ENCODE data around the gene C16orf90. TPM values are rescaled to one million over a fixed set of nuclear protein-coding genes. Genes with fewer than 3 reads are reported as not detected.
"Not testable (repeated sequence)": the region's sequence is repeated elsewhere in the genome, so short reads cannot be mapped to it uniquely, and the experiment has no call there.

The C16orf90 gene
- total RNA-seq, 2 experiments from 2014 or later = not detected

GRCh38 chr16:3529175-3529574, 33.9 kb upstream of the C16orf90 start:
- POLR2A ChIA-PET = no interaction called here
- TF ChIP-seq CTCF (conservative IDR thresholded peaks at IDR 0.05; ENCODE audit: low read length) = no peak
- no peak for TF ChIP-seq EZH2phosphoT487 (IDR thresholded peaks at IDR 0.05; ENCODE audit: borderline replicate concordance, low read depth, low read length)
- no peak overlapping the region for H3K4me2 ChIP-seq (ENCODE audit: low read length)
- no peaks in the 10 kb centered on the region for H4K20me1 ChIP-seq (ENCODE audit: insufficient read depth, low read length)
- H3K9me3 ChIP-seq (ENCODE audit: low read length) = no peaks in the 10 kb centered on the region
- H3K79me2 ChIP-seq (ENCODE audit: insufficient read depth, low read depth, low read length) = no peaks in the 10 kb centered on the region
- H2AFZ ChIP-seq (ENCODE audit: low read length) = no peak overlapping the region
- H3K27ac ChIP-seq (ENCODE audit: low read depth, low read length, poor library complexity, severe bottlenecking) = no peak overlapping the region
- no peak overlapping the region for H3K4me3 ChIP-seq (ENCODE audit: low read depth, low read length, poor library complexity, severe bottlenecking)
- H3K36me3 ChIP-seq (ENCODE audit: insufficient read depth, low read length) = no peaks in the 10 kb centered on the region; the same call in 1 of the 2 replicates
- intact Hi-C loops (cut with micrococcal nuclease; ENCODE audit: unreplicated experiment) = loop anchor here (5.0 kb wide), 2 partner anchors 58 to 138 kb away; no protein-coding TSS in a partner anchor
- CTCF ChIA-PET (ENCODE audit: unreplicated experiment) = no interaction called here
- no TSS peak for BruUV-seq (replicated peaks)
- peaks cover 33% of the 10 kb centered on the region for H3K4me1 ChIP-seq (ENCODE audit: insufficient read depth, low read length, poor library complexity, severe bottlenecking)
- no peak for DNase-seq (ENCODE audit: low spot score)
- H3K9me2 ChIP-seq (ENCODE audit: insufficient read depth, low read length) = no peaks in the 10 kb centered on the region

GRCh38 chr16:3528406-3528805, 33.1 kb upstream of the C16orf90 start:
- no peaks in the 10 kb centered on the region for H4K20me1 ChIP-seq (ENCODE audit: insufficient read depth, low read length)
- CTCF ChIA-PET (ENCODE audit: unreplicated experiment) = no interaction called here
- no peak for DNase-seq (ENCODE audit: low spot score)
- no peak overlapping the region for H2AFZ ChIP-seq (ENCODE audit: low read length)
- H3K79me2 ChIP-seq (ENCODE audit: insufficient read depth, low read depth, low read length) = no peaks in the 10 kb centered on the region
- H3K4me1 ChIP-seq (ENCODE audit: insufficient read depth, low read length, poor library complexity, severe bottlenecking) = peaks cover 33% of the 10 kb centered on the region
- peak overlapping the region; percentile 7 for H3K27ac ChIP-seq (ENCODE audit: low read depth, low read length, poor library complexity, severe bottlenecking)
- H3K36me3 ChIP-seq (ENCODE audit: insufficient read depth, low read length) = peaks cover 7% of the 10 kb centered on the region
- no peaks in the 10 kb centered on the region for H3K9me3 ChIP-seq (ENCODE audit: low read length)
- intact Hi-C loops (cut with micrococcal nuclease; ENCODE audit: unreplicated experiment) = loop anchor here (5.0 kb wide), 2 partner anchors 59 to 139 kb away; no protein-coding TSS in a partner anchor
- no peaks in the 10 kb centered on the region for H3K9me2 ChIP-seq (ENCODE audit: insufficient read depth, low read length)
- BruUV-seq (replicated peaks) = no TSS peak
- POLR2A ChIA-PET = interaction anchor here (0.6 kb wide), 1 partner anchor 27 kb away, joined by 8 read pairs; no protein-coding TSS in a partner anchor
- no peak overlapping the region for H3K4me2 ChIP-seq (ENCODE audit: low read length)
- TF ChIP-seq CTCF (conservative IDR thresholded peaks at IDR 0.05; ENCODE audit: low read length) (no peak), EZH2phosphoT487 (IDR thresholded peaks at IDR 0.05; ENCODE audit: borderline replicate concordance, low read depth, low read length) (no peak)
- H3K4me3 ChIP-seq (ENCODE audit: low read depth, low read length, poor library complexity, severe bottlenecking) = no peak overlapping the region

GRCh38 chr16:3527216-3527829, 32.0 kb upstream of the C16orf90 start:
- POLR2A ChIA-PET = interaction anchor here (0.6 kb wide), 1 partner anchor 92 kb away, joined by 3 read pairs; no protein-coding TSS in a partner anchor
- DNase-seq (ENCODE audit: low spot score) = peak; percentile 74
- H3K4me3 ChIP-seq (ENCODE audit: low read depth, low read length, poor library complexity, severe bottlenecking); H3K4me2 ChIP-seq (ENCODE audit: low read length); H3K9me2 ChIP-seq (ENCODE audit: insufficient read depth, low read length); H4K20me1 ChIP-seq (ENCODE audit: insufficient read depth, low read length); BruUV-seq (replicated peaks); H3K27ac ChIP-seq (ENCODE audit: low read depth, low read length, poor library complexity, severe bottlenecking); H3K9me3 ChIP-seq (ENCODE audit: low read length); H3K79me2 ChIP-seq (ENCODE audit: insufficient read depth, low read depth, low read length); H2AFZ ChIP-seq (ENCODE audit: low read length): not testable (repeated sequence)
- intact Hi-C loops (cut with micrococcal nuclease; ENCODE audit: unreplicated experiment) = loop anchor here (1.0 to 5.0 kb wide), 4 partner anchors 60 to 140 kb away; partner anchors contain the start of genes DNASE1 and SLX4
- peaks cover 33% of the 10 kb centered on the region for H3K4me1 ChIP-seq (ENCODE audit: insufficient read depth, low read length, poor library complexity, severe bottlenecking)
- peaks cover 12% of the 10 kb centered on the region; the same call in 1 of the 2 replicates for H3K36me3 ChIP-seq (ENCODE audit: insufficient read depth, low read length)
- peak; percentile 79 for TF ChIP-seq CTCF (conservative IDR thresholded peaks at IDR 0.05; ENCODE audit: low read length)
- CTCF ChIA-PET (ENCODE audit: unreplicated experiment) = interaction anchor here (0.6 kb wide), 1 partner anchor 92 kb away, joined by 3 read pairs; no protein-coding TSS in a partner anchor

Data from OCI-LY7 (cell line).